ENCODE results near the gene NF2. TPM values are rescaled to one million over a fixed set of nuclear protein-coding genes. Genes with fewer than 3 reads are reported as not detected.
"Not testable (repeated sequence)": the region's sequence is repeated elsewhere in the genome, so short reads cannot be mapped to it uniquely, and the experiment has no call there.

Gene NF2
- total RNA-seq, 3 donors from 2014 or later (not counting 1 experiment from before 2014, with no cell fraction given) = 32.4 to 43.8 (median 39.6) TPM

GRCh38 chr22:29581799-29582198 is 21.6 kb upstream of the NF2 start:
- no peaks in the 10 kb centered on the region for H3K9me3 ChIP-seq (ENCODE audit: control insufficient read depth, insufficient read depth, low read length)
- H3K4me1 ChIP-seq (ENCODE audit: control insufficient read depth, insufficient read depth, low read length) = peaks cover 13% of the 10 kb centered on the region
- no peaks in the 10 kb centered on the region for H3K36me3 ChIP-seq (ENCODE audit: control insufficient read depth, insufficient read depth, low read length)
- intact Hi-C loops (cut with micrococcal nuclease) = no loop called here
- TF ChIP-seq CTCF (IDR thresholded peaks at IDR 0.05) = no peak
- no peaks in the 10 kb centered on the region for H3K27me3 ChIP-seq (ENCODE audit: control insufficient read depth, insufficient read depth, low read length)
- no peak overlapping the region for H3K4me3 ChIP-seq (ENCODE audit: low read length)
- ATAC-seq (no peak), DNase-seq (no peak)
- no peak overlapping the region for H3K27ac ChIP-seq (ENCODE audit: low read length)
- Mint-ChIP-seq H3K4me1 (peaks cover 0 to 23% of the 10 kb centered on the region in 2 donors), H3K4me3 (peak overlapping the region; percentile 94), H3K27me3 (ENCODE audit: low read depth in 2 of 2) (no peaks in the 10 kb centered on the region), H3K27ac (peak overlapping the region; percentile 67 to 85), H3K9me3 (no peaks in the 10 kb centered on the region), H3K36me3 (no peaks in the 10 kb centered on the region)
- 95% methylated on average over 12 of the region's 12 CpGs for WGBS (ENCODE audit: insufficient coverage)

GRCh38 chr22:29584975-29585374 is 18.5 kb upstream of the NF2 start:
- Mint-ChIP-seq H3K36me3 (no peaks in the 10 kb centered on the region), H3K9me3 (no peaks in the 10 kb centered on the region), H3K4me3 (no peak overlapping the region), H3K27ac (no peak overlapping the region), H3K4me1 (peaks cover under 1 to 21% of the 10 kb centered on the region in 2 donors), H3K27me3 (ENCODE audit: low read depth in 2 of 2) (no peaks in the 10 kb centered on the region)
- WGBS (ENCODE audit: insufficient coverage) = 93% methylated on average over 5 of the region's 5 CpGs
- no peaks in the 10 kb centered on the region for H3K27me3 ChIP-seq (ENCODE audit: control insufficient read depth, insufficient read depth, low read length)
- H3K27ac ChIP-seq (ENCODE audit: low read length) = no peak overlapping the region
- H3K9me3 ChIP-seq (ENCODE audit: control insufficient read depth, insufficient read depth, low read length) = no peaks in the 10 kb centered on the region
- H3K36me3 ChIP-seq (ENCODE audit: control insufficient read depth, insufficient read depth, low read length) = no peaks in the 10 kb centered on the region
- peaks cover 14% of the 10 kb centered on the region for H3K4me1 ChIP-seq (ENCODE audit: control insufficient read depth, insufficient read depth, low read length)
- H3K4me3 ChIP-seq (ENCODE audit: low read length) = no peak overlapping the region
- no peak for TF ChIP-seq CTCF (IDR thresholded peaks at IDR 0.05)
- no peak for ATAC-seq
- intact Hi-C loops (cut with micrococcal nuclease) = no loop called here
- DNase-seq = no peak

- ATAC-seq; H3K27ac ChIP-seq (ENCODE audit: low read length); intact Hi-C loops (cut with micrococcal nuclease); H3K27me3 ChIP-seq (ENCODE audit: control insufficient read depth, insufficient read depth, low read length); H3K27ac Mint-ChIP-seq; H3K4me3 Mint-ChIP-seq; H3K36me3 ChIP-seq (ENCODE audit: control insufficient read depth, insufficient read depth, low read length); H3K36me3 Mint-ChIP-seq; H3K9me3 Mint-ChIP-seq; DNase-seq; H3K9me3 ChIP-seq (ENCODE audit: control insufficient read depth, insufficient read depth, low read length); H3K27me3 Mint-ChIP-seq (ENCODE audit: low read depth in 2 of 2); H3K4me3 ChIP-seq (ENCODE audit: low read length): not testable (repeated sequence)
- peaks cover 7 to 13% of the 10 kb centered on the region in 2 donors for H3K4me1 Mint-ChIP-seq
- H3K4me1 ChIP-seq (ENCODE audit: control insufficient read depth, insufficient read depth, low read length) = peaks cover 10% of the 10 kb centered on the region
- WGBS (ENCODE audit: insufficient coverage) = 100% methylated on average over 1 of the region's 4 CpGs
Observed at GRCh38 chr22:29586193-29586705, 17.2 kb upstream of the NF2 start.

GRCh38 chr22:29587938-29588699 is 15.3 kb upstream of the NF2 start:
- 83% methylated on average over 9 of the region's 9 CpGs for WGBS (ENCODE audit: insufficient coverage)

More at GRCh38 chr22:29587938-29588699, 15.3 kb upstream of the NF2 start:
- no peaks in the 10 kb centered on the region for H3K27me3 ChIP-seq (ENCODE audit: control insufficient read depth, insufficient read depth, low read length)
- H3K27ac ChIP-seq (ENCODE audit: low read length) = no peak overlapping the region
- ATAC-seq = no peak
- no peaks in the 10 kb centered on the region for H3K9me3 Mint-ChIP-seq
- intact Hi-C loops (cut with micrococcal nuclease) = no loop called here
- peaks cover 6% of the 10 kb centered on the region for H3K4me1 ChIP-seq (ENCODE audit: control insufficient read depth, insufficient read depth, low read length)
- no peak for DNase-seq
- TF ChIP-seq CTCF (IDR thresholded peaks at IDR 0.05) = no peak
- no peaks in the 10 kb centered on the region for H3K36me3 ChIP-seq (ENCODE audit: control insufficient read depth, insufficient read depth, low read length)
- no peaks in the 10 kb centered on the region for H3K9me3 ChIP-seq (ENCODE audit: control insufficient read depth, insufficient read depth, low read length)
- no peaks in the 10 kb centered on the region for H3K36me3 Mint-ChIP-seq
- H3K4me1 Mint-ChIP-seq = peaks cover 6 to 7% of the 10 kb centered on the region in 2 donors
- H3K27me3 Mint-ChIP-seq (ENCODE audit: low read depth in 2 of 2) = no peaks in the 10 kb centered on the region
- H3K27ac Mint-ChIP-seq = peak overlapping the region; percentile 36 to 70
- no peak overlapping the region for H3K4me3 ChIP-seq (ENCODE audit: low read length)
- H3K4me3 Mint-ChIP-seq = no peak overlapping the region

Measured in natural killer cell (primary cell).